Mononuclear cell (primary cell): ENCODE results near the gene TEF. TPM values are rescaled to one million over a fixed set of nuclear protein-coding genes. Genes with fewer than 3 reads are reported as not detected.

ENCODE experiments used
- H3K27me3 ChIP-seq: 2 replicates; pipeline ENCODE4 v1.6.0; 2011; ENCODE audit warnings: low read length, control low read depth; ENCODE audit not compliant: insufficient read depth
- H3K4me1 ChIP-seq: 2 replicates; pipeline ENCODE4 v1.5.1; 2011; ENCODE audit warnings: mild to moderate bottlenecking, low read length, control low read depth; ENCODE audit not compliant: insufficient read depth
- H3K4me3 ChIP-seq: 2 replicates; pipeline ENCODE4 v1.5.1; 2011; ENCODE audit warnings: mild to moderate bottlenecking, low read length, moderate library complexity
- H3K9me3 ChIP-seq: 2 replicates; pipeline ENCODE4 v1.5.1; 2011; ENCODE audit warnings: low read depth, mild to moderate bottlenecking, control low read depth, low read length
- total RNA-seq: library from RNA; depleted of rRNA; stranded (reverse); fragments of >200 nt; gene quantifications from one replicate; pipeline ENCODE4 v1.2.3, GENCODE V29; 2012

Gene TEF
- total RNA-seq, 1 donor, result 3.5 TPM

DNA sequence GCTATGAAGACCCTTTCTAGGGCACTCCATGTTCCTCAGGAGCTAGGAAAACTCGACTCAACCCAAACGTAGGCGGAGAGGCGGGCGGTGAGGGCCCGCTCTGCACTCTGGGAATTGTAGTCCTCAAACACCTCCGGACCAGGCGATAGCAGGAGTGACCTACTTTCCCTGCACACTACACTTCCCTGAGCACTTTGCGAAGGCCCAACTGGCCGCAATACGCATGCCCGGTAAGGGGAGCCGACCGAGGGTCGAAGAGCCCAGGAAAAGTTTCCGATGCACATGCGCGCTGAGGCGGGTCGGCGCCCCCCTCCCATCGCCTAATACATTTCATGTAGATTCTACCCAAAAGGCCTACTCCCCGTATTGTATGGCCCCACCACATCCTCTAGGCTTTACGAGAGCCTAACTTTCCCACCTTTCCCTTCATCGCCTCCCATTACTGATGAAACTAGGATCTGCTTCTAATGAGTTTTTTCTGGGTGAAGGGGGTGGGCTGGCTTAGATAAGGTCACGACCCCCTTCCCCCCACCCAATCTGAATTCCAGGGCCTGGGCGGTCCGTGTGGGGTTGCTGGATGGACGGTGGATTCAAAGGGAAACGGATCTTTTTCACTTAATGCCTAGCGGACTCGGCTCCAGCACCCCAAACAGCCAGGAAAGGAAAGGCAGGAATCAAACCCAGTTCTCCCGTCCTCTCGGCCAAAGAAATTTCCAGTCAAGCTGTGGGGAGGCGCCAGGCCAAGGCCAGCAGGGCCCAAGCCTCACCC, 62.8 kb downstream of the TEF start:
- Histone ChIP-seq H3K27me3 (no peaks in the 10 kb centered on the region), H3K4me3 (peak overlapping the region; percentile 67), H3K4me1 (peaks cover 23% of the 10 kb centered on the region), H3K9me3 (no peaks in the 10 kb centered on the region)

GRCh38 chr22:41445129-41446056, 63.7 kb downstream of the TEF start:
- Histone ChIP-seq H3K4me1 (peaks cover 23% of the 10 kb centered on the region), H3K4me3 (peak overlapping the region; percentile 67), H3K9me3 (no peaks in the 10 kb centered on the region), H3K27me3 (no peaks in the 10 kb centered on the region)

GRCh38 chr22:41446057-41446501, 64.3 kb downstream of the TEF start:
- H3K27me3 ChIP-seq, result no peaks in the 10 kb centered on the region
- H3K9me3 ChIP-seq, result no peaks in the 10 kb centered on the region
- peaks cover 23% of the 10 kb centered on the region for H3K4me1 ChIP-seq
- H3K4me3 ChIP-seq, result peak overlapping the region; percentile 67

GRCh38 chr22:41446639-41447434, 65.1 kb downstream of the TEF start, which contains the start of gene TOB2:
TOB2 (minus strand) TSS chr22:41446801; CDS start chr22:41437345, 9,456 bp downstream.
- H3K4me3 ChIP-seq, result peak within 1 kb of the TSS; percentile 67
- H3K9me3 ChIP-seq, result no peaks in the 10 kb centered on the region
- H3K4me1 ChIP-seq, result peaks cover 23% of the 10 kb centered on the region
- H3K27me3 ChIP-seq, result no peaks in the 10 kb centered on the region

DNA sequence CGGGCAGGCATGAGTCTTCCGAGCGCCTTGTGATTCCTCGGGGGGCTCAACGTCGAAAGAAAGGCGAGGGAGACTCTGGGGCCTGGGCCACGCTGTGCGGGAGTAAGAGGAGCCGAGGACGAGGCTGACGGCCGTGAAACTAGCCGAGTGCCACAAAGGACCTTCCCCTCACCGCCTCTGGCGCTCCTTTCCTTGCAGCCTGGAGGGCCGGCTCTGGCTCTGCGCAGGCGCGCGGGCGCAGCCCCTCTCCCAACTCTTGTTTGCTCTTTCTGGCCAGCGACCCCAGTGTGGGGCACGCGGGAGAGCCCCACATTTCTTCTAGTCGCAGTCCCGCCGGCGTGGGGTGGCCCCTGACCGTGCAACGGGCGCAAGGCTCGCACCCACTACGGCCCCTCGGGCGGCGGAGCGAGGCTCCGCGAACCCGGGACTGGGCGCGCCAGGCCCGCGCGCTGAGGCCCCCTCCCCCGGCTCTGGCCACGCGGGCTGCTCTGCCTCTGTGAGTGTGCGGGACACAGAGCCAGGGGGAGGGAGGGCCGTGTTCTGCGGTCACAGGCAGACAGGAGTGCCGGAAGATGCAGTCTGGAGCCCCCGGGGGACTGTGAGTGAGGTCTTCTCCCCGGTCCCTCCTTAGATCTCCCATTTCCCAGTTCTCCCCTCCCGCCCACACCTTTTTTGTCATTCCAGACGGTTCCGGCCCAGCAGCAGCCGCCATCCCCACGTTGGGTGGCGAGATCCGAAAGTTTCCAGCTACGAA, 65.9 kb downstream of the TEF start:
- Histone ChIP-seq H3K4me1 (peaks cover 23% of the 10 kb centered on the region), H3K4me3 (peak overlapping the region; percentile 67), H3K9me3 (no peaks in the 10 kb centered on the region), H3K27me3 (no peaks in the 10 kb centered on the region)

DNA sequence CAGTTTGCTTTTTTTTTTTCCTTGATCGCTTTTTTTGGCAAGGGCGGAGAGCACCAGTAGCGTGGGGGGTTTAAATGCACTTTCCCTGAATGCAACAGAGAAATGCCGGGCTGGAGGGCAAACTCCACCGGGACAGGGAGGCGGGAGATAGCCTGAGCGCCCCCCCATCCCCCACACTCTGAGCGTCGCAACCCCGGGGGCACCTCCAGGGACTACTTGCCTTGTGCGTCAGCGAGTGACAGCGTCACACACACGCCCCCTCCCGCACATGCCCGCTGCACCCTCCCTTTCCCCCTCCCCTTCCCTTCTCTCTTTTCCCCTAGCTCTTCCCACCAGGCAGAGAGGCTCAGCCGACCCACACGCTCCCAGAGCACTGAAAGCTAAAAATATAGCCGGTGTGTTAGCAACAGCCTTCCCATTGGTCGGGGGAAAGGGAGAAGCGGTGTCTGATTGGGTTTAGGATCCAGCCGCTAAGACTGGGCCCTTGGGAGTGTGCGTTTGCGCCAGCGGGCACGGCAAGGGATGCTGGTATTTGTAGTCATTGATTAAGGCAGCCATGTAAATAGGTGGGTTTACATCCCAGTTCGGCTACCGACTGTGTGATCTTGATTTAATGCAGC, 66.6 kb downstream of the TEF start:
- H3K27me3 ChIP-seq, result no peaks in the 10 kb centered on the region
- no peaks in the 10 kb centered on the region for H3K9me3 ChIP-seq
- H3K4me3 ChIP-seq, result peak overlapping the region; percentile 67
- peaks cover 17% of the 10 kb centered on the region for H3K4me1 ChIP-seq

Other genes starting within 250 kb of the TEF start
- gene L3MBTL2, start 176.6 kb upstream of the TEF start, total RNA-seq, result 8.9 TPM
- gene CHADL, start 141.0 kb upstream of the TEF start, total RNA-seq, result 1.5 TPM
- gene RANGAP1, start 95.8 kb upstream of the TEF start, total RNA-seq, result 48.6 TPM
- 11.3 TPM for gene ZC3H7B, start 80.4 kb upstream of the TEF start, total RNA-seq
- 7.2 TPM for gene TOB2, start 64.9 kb downstream of the TEF start, total RNA-seq
- 55.4 TPM for gene PHF5A, start 86.8 kb downstream of the TEF start, total RNA-seq
- 41.6 TPM for gene ACO2, start 87.2 kb downstream of the TEF start, total RNA-seq
- 5.9 TPM for gene POLR3H, start 162.5 kb downstream of the TEF start, total RNA-seq
- gene CSDC2, start 179.1 kb downstream of the TEF start, total RNA-seq, result not detected
- 7.1 TPM for gene PMM1, start 207.9 kb downstream of the TEF start, total RNA-seq
- 12.8 TPM for gene DESI1, start 239.1 kb downstream of the TEF start, total RNA-seq
- 210 TPM for gene XRCC6, start 239.4 kb downstream of the TEF start, total RNA-seq